ENCODE data around the gene COL1A2. TPM values are rescaled to one million over a fixed set of nuclear protein-coding genes. Genes with fewer than 3 reads are reported as not detected.

The COL1A2 gene
- polyA plus RNA-seq, 2 of the 4 experiments (the other 2 are of a cell fraction), result 0.14 TPM; not detected in 1

DNA sequence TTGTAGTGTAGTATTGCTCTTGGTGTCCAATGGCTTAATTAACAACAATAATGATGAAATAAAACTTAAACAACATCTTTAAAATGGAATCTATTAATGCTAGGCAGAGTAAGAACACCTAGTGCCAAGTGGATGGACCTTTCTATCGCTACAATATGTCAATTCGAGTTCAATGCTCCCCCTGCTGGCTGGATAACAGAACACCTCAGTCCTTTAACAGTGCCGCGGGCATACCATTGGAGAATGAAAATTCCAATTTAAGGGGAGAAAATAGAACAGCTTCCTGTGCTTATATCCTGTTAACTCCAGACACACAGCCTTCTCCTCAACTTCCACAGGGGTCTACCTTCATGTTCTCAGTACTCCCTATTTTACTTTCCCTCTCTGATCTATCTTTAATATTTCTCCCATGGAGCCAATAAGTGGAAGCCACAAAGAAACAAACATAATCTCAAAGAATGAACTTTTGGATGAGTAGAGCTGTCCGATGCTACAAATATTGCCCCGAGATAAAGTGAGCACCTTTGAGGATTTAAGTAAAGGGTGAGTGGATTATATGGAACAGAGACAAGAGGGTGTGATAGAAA, 41.4 kb downstream of the COL1A2 start:
- DNase-seq (ENCODE audit: low read depth in 1 of 2, low spot score in 1 of 2) (peak; percentile 59 to 76), ATAC-seq (peak; percentile 94 to 97; a peak in 5 of 6 replicates), FAIRE-seq (peak; percentile 90)
- CTCF ChIA-PET, result interaction anchor here (0.7 to 5.1 kb wide), 42 partner anchors 9 to 1259 kb away, joined by 3 to 89 read pairs (median 4); partner anchors contain the start of gene COL1A2
- H3K4me3 ChIP-seq, result no peak overlapping the region
- 8% methylated on average over 6 of the region's 6 CpGs for WGBS (ENCODE audit: missing lambda C conversion rate)
- TF ChIP-seq RAD21 (conservative IDR thresholded peaks at IDR 0.05 in 1 of 2, IDR thresholded peaks at IDR 0.05 in 1 of 2) (peak; percentile 87), KDM5A (IDR thresholded peaks at IDR 0.05) (no peak), SMC3 (IDR thresholded peaks at IDR 0.05) (peak; percentile 96), HES2 (IDR thresholded peaks at IDR 0.05) (no peak), CTCF (IDR thresholded peaks at IDR 0.05) (peak; percentile 90)
- TF ChIP-seq, protein P1, sequence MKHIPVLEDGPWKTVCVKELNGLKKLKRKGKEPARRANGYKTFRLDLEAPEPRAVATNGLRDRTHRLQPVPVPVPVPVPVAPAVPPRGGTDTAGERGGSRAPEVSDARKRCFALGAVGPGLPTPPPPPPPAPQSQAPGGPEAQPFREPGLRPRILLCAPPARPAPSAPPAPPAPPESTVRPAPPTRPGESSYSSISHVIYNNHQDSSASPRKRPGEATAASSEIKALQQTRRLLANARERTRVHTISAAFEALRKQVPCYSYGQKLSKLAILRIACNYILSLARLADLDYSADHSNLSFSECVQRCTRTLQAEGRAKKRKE (CRISPR knock-in tag; IDR thresholded peaks at IDR 0.05; ENCODE audit: low read depth), result no peak
- H3K4me2 ChIP-seq, result peak overlapping the region; percentile 24; the same call in 2 of the 3 replicates
- 0 out of 6 replicates have a peak overlapping the region, but pooled peaks of 1 of the 2 experiments have one; percentile 45 for H3K27ac ChIP-seq
- POLR2A ChIA-PET, result no interaction called here
- H3K9me3 ChIP-seq, result no peaks in the 10 kb centered on the region
- peaks cover 10% of the 10 kb centered on the region; the same call in 1 of the 3 replicates for H3K4me1 ChIP-seq

DNA sequence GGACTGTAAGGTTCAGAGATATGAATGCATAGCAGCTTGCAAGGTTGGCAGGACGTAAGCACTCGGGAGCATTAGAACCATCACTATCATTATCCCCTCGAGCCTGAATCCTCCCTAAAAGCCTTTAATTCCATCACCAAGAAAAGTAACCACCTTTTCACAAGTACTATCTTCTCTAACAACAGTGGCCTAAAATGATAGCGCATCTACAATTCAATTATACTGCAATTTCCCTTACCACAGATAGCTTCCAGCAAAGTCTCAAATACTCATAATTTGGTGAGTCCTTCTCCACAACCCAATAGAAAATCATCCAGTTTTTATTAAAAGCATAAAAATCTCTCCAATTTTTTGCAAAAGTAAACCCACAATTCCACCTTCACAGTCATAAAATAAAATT, 42.0 kb downstream of the COL1A2 start:
- 89% methylated on average over 4 of the region's 4 CpGs for WGBS (ENCODE audit: missing lambda C conversion rate)
- no peak overlapping the region for H3K4me3 ChIP-seq
- no peaks in the 10 kb centered on the region for H3K9me3 ChIP-seq
- ATAC-seq (no peak), FAIRE-seq (no peak), DNase-seq (ENCODE audit: low read depth in 1 of 2, low spot score in 1 of 2) (no peak)
- TF ChIP-seq ZC3H11A (IDR thresholded peaks at IDR 0.05) (no peak), E2F6 (IDR thresholded peaks at IDR 0.05; ENCODE audit: borderline replicate concordance, low read depth) (no peak), FOSL2 (IDR thresholded peaks at IDR 0.05) (no peak), FOSL2 (CRISPR knock-in tag; IDR thresholded peaks at IDR 0.05) (no peak), CTCF (IDR thresholded peaks at IDR 0.05) (no peak), KDM5A (IDR thresholded peaks at IDR 0.05) (no peak), CHD4 (IDR thresholded peaks at IDR 0.05; ENCODE audit: borderline replicate concordance) (no peak), TFCP2L1 (CRISPR knock-in tag; IDR thresholded peaks at IDR 0.05) (no peak), CBX2 (IDR thresholded peaks at IDR 0.05; ENCODE audit: borderline replicate concordance, low read depth) (no peak), NPAS2 (CRISPR knock-in tag; IDR thresholded peaks at IDR 0.05; ENCODE audit: borderline replicate concordance) (no peak), POLR2AphosphoS2 (conservative IDR thresholded peaks at IDR 0.05; ENCODE audit: low read length) (no peak), HES2 (IDR thresholded peaks at IDR 0.05) (no peak)
- TF ChIP-seq, protein P2, sequence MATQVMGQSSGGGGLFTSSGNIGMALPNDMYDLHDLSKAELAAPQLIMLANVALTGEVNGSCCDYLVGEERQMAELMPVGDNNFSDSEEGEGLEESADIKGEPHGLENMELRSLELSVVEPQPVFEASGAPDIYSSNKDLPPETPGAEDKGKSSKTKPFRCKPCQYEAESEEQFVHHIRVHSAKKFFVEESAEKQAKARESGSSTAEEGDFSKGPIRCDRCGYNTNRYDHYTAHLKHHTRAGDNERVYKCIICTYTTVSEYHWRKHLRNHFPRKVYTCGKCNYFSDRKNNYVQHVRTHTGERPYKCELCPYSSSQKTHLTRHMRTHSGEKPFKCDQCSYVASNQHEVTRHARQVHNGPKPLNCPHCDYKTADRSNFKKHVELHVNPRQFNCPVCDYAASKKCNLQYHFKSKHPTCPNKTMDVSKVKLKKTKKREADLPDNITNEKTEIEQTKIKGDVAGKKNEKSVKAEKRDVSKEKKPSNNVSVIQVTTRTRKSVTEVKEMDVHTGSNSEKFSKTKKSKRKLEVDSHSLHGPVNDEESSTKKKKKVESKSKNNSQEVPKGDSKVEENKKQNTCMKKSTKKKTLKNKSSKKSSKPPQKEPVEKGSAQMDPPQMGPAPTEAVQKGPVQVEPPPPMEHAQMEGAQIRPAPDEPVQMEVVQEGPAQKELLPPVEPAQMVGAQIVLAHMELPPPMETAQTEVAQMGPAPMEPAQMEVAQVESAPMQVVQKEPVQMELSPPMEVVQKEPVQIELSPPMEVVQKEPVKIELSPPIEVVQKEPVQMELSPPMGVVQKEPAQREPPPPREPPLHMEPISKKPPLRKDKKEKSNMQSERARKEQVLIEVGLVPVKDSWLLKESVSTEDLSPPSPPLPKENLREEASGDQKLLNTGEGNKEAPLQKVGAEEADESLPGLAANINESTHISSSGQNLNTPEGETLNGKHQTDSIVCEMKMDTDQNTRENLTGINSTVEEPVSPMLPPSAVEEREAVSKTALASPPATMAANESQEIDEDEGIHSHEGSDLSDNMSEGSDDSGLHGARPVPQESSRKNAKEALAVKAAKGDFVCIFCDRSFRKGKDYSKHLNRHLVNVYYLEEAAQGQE (IDR thresholded peaks at IDR 0.05), result no peak
- TF ChIP-seq, protein P1 (CRISPR knock-in tag; IDR thresholded peaks at IDR 0.05; ENCODE audit: low read depth), result no peak
- TF ChIP-seq, protein P3, sequence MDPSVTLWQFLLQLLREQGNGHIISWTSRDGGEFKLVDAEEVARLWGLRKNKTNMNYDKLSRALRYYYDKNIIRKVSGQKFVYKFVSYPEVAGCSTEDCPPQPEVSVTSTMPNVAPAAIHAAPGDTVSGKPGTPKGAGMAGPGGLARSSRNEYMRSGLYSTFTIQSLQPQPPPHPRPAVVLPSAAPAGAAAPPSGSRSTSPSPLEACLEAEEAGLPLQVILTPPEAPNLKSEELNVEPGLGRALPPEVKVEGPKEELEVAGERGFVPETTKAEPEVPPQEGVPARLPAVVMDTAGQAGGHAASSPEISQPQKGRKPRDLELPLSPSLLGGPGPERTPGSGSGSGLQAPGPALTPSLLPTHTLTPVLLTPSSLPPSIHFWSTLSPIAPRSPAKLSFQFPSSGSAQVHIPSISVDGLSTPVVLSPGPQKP (IDR thresholded peaks at IDR 0.05; ENCODE audit: low read depth, low read length), result no peak
- POLR2A ChIA-PET, result no interaction called here
- peaks cover 10% of the 10 kb centered on the region; the same call in 1 of the 3 replicates for H3K4me1 ChIP-seq
- H3K27ac ChIP-seq, result no peak overlapping the region
- H3K4me2 ChIP-seq, result no peak overlapping the region
- CTCF ChIA-PET, result interaction anchor here (0.7 to 5.1 kb wide), 39 partner anchors 9 to 1254 kb away, joined by 3 to 89 read pairs (median 4); partner anchors contain the start of gene COL1A2

All from A549 (cell line).